ENCODE measurements around the gene ATG10. TPM values are rescaled to one million over a fixed set of nuclear protein-coding genes. Genes with fewer than 3 reads are reported as not detected.

Gene ATG10
- total RNA-seq, 4 donors from 2014 or later = 8.4 to 10.6 TPM; not detected in 2

DNA sequence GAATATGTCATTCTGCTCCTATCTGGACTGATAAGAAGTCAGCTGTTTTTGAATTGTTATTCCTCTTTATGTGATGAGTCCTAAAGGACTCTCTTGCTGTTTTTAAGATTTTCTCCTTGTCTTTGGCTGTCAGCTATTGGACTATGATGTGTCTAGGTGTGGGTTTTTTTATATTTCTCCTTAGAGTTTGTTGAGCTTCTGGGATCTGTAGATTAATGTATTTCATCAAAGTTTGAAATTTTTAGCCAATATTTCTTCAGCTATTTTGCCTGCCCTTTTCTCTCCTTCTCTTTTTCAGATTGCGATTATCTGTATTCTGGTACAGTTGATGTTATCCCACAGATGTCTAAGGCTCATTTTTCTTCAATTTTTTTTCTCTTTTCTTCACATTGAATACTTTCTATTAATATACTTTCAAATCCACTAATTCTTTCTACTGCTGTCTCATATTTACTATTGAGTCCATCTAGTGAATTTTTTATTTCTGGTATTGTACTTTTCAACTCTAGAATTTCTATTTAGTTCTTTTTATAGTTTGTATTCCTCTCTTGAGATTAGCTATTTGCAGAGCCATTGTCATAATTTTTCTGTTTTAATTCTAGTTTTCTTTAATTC, 275.2 kb downstream of the ATG10 start:
- DNase-seq = no peak
- intact Hi-C loops (cut with DNase I; ENCODE audit: low total_unique reads) (no loop called here), in situ Hi-C loops (cut with MboI; ENCODE audit: low pct_ligation_motif_present in 1 of 4, low pct_unique_long_range_greater_than_20kb in 1 of 4, low sequenced_read_pairs in 3 of 4) (no loop called here)
- Histone ChIP-seq H3K9me3 (peaks cover 9 to 10% of the 10 kb centered on the region in 2 donors), H3K27ac (no peak overlapping the region), H3K27me3 (no peaks in the 10 kb centered on the region), H3K4me1 (no peaks in the 10 kb centered on the region), H3K36me3 (no peaks in the 10 kb centered on the region), H3K4me3 (no peak overlapping the region)
- 97% methylated on average over 1 of the region's 1 CpG; no CpG with 5 or more reads in 1 of the 2 donors for WGBS, 2 donors (ENCODE audit: low coverage in 1 of 2)
- no peak for TF ChIP-seq POLR2A (IDR thresholded peaks at IDR 0.05)
- TF ChIP-seq EP300 (IDR thresholded peaks at IDR 0.05; ENCODE audit: low read depth) = no peak
- TF ChIP-seq POLR2AphosphoS5 (IDR thresholded peaks at IDR 0.05) = no peak
- TF ChIP-seq, protein P1, sequence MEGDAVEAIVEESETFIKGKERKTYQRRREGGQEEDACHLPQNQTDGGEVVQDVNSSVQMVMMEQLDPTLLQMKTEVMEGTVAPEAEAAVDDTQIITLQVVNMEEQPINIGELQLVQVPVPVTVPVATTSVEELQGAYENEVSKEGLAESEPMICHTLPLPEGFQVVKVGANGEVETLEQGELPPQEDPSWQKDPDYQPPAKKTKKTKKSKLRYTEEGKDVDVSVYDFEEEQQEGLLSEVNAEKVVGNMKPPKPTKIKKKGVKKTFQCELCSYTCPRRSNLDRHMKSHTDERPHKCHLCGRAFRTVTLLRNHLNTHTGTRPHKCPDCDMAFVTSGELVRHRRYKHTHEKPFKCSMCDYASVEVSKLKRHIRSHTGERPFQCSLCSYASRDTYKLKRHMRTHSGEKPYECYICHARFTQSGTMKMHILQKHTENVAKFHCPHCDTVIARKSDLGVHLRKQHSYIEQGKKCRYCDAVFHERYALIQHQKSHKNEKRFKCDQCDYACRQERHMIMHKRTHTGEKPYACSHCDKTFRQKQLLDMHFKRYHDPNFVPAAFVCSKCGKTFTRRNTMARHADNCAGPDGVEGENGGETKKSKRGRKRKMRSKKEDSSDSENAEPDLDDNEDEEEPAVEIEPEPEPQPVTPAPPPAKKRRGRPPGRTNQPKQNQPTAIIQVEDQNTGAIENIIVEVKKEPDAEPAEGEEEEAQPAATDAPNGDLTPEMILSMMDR (IDR thresholded peaks at IDR 0.05) = no peak

DNA sequence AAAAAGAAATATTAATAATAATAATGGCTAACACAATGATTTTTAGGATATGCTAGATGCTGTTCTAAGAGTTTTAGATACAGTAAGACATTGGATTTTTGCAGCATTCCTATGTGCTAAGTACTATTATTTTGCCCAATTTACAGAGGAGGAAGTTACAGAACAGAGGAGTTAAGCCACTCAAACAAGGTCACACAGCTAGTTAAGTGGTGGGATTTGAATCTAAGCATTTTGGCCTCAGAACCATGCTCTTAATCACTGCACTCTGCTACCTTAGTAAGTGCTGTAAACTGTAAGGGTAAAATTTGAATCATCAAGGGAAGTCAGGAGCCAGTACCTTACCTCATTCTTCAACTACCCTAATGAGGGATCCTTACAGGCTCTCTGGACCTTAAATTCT, 280.9 kb downstream of the ATG10 start:
- DNase-seq = no peak
- H3K27me3 ChIP-seq = no peaks in the 10 kb centered on the region
- no peaks in the 10 kb centered on the region for H3K4me1 ChIP-seq
- in situ Hi-C loops (cut with MboI; ENCODE audit: low pct_ligation_motif_present in 1 of 4, low pct_unique_long_range_greater_than_20kb in 1 of 4, low sequenced_read_pairs in 3 of 4) = no loop called here
- H3K36me3 ChIP-seq = no peaks in the 10 kb centered on the region
- peaks cover 0 to under 1% of the 10 kb centered on the region in 2 donors for H3K9me3 ChIP-seq
- H3K4me3 ChIP-seq = no peak overlapping the region
- TF ChIP-seq, protein P1 (IDR thresholded peaks at IDR 0.05) = no peak
- no peak for TF ChIP-seq EP300 (IDR thresholded peaks at IDR 0.05; ENCODE audit: low read depth)
- no peak for TF ChIP-seq POLR2AphosphoS5 (IDR thresholded peaks at IDR 0.05)
- TF ChIP-seq POLR2A (IDR thresholded peaks at IDR 0.05) = no peak
- H3K27ac ChIP-seq = no peak overlapping the region
- intact Hi-C loops (cut with DNase I; ENCODE audit: low total_unique reads) = no loop called here

GRCh38 chr5:82255844-82256243, 284.0 kb downstream of the ATG10 start:
- H3K27ac ChIP-seq = no peak overlapping the region
- TF ChIP-seq POLR2A (IDR thresholded peaks at IDR 0.05) (no peak), EP300 (IDR thresholded peaks at IDR 0.05; ENCODE audit: low read depth) (no peak)
- TF ChIP-seq, protein P1 (IDR thresholded peaks at IDR 0.05) = no peak
- in situ Hi-C loops (cut with MboI; ENCODE audit: low pct_ligation_motif_present in 1 of 4, low pct_unique_long_range_greater_than_20kb in 1 of 4, low sequenced_read_pairs in 3 of 4) = no loop called here

GRCh38 chr5:82257247-82257646, 285.4 kb downstream of the ATG10 start:
- Histone ChIP-seq H3K27ac (no peak overlapping the region), H3K4me3 (no peak overlapping the region), H3K36me3 (no peaks in the 10 kb centered on the region), H3K4me1 (no peaks in the 10 kb centered on the region), H3K9me3 (no peaks in the 10 kb centered on the region), H3K27me3 (no peaks in the 10 kb centered on the region)
- intact Hi-C loops (cut with DNase I; ENCODE audit: low total_unique reads) (no loop called here), in situ Hi-C loops (cut with MboI; ENCODE audit: low pct_ligation_motif_present in 1 of 4, low pct_unique_long_range_greater_than_20kb in 1 of 4, low sequenced_read_pairs in 3 of 4) (no loop called here)
- WGBS, 2 donors (ENCODE audit: low coverage in 1 of 2) = 96 to 100% methylated on average over 2 of the region's 2 CpGs
- TF ChIP-seq, protein P1 (IDR thresholded peaks at IDR 0.05) = no peak
- TF ChIP-seq POLR2A (IDR thresholded peaks at IDR 0.05) (no peak), EP300 (IDR thresholded peaks at IDR 0.05; ENCODE audit: low read depth) (no peak), POLR2AphosphoS5 (IDR thresholded peaks at IDR 0.05) (no peak)
- no peak for DNase-seq

More at GRCh38 chr5:82255844-82256243, 284.0 kb downstream of the ATG10 start:
- H3K36me3 ChIP-seq = no peaks in the 10 kb centered on the region
- no peak for DNase-seq
- no peaks in the 10 kb centered on the region for H3K4me1 ChIP-seq
- intact Hi-C loops (cut with DNase I; ENCODE audit: low total_unique reads) = no loop called here
- no peaks in the 10 kb centered on the region for H3K27me3 ChIP-seq
- WGBS, 2 donors (ENCODE audit: low coverage in 1 of 2) = 20 to 38% methylated on average over 1 of the region's 1 CpG
- H3K4me3 ChIP-seq = no peak overlapping the region
- no peaks in the 10 kb centered on the region for H3K9me3 ChIP-seq

Measured in transverse colon (tissue), 4 donors.